ENCODE results near the gene RXFP1.

The RXFP1 gene

DNA sequence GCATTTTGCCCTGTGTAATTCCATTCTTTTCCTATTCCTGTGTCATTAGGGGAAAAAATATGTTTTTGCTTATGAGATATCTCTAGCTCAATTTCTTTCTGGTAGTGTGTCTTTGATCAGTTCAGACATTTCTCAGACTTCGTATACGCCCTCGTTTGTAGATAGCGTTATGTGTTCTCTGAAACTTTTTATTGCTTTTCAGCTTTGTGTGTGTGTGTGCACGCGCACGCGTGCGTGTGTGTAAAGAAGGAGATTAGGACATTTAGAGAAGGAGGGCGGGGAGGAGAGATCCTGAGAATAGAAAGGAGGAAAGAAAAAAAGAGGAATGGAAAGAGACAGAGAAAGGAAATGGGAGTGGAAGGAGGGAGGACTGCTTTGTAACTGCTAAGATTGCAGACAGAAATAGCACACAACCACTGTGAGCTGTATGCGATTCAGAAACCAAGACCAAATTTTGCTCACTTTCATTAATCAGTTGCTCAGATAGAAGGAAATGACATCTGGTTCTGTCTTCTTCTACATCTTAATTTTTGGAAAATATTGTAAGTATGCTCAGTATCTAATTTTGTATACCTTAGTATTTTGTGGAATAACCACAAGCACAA is at the start of gene RXFP1:
Gene RXFP1, plus strand, starts transcription at position 399 of the 605 bp plus-strand sequence. Its CDS starts 95 bp downstream, at position 494.
- no peak for DNase-seq (ENCODE audit: low read depth in 1 of 2, low spot score in 1 of 2)

DNA sequence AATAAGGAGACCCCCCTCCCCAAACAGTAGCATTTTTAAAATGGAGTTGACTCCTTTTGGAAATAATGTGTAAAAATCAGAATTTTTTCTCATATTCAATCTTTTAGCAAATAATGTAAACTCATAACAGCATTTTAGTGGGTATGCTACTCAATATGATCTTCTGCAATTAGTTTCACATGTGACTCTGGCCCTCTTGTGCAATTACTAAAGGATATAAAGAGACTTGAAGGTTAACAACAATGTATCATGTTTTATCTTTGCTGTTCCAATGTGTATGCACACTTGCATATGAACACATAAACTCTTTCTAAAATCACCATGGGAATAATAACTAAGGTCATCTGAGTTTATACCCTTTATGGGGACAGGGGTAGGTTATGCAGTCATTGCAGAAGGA is 39.9 kb upstream of the RXFP1 start:
- no peak for DNase-seq (ENCODE audit: low read depth in 1 of 2, low spot score in 1 of 2)

DNA sequence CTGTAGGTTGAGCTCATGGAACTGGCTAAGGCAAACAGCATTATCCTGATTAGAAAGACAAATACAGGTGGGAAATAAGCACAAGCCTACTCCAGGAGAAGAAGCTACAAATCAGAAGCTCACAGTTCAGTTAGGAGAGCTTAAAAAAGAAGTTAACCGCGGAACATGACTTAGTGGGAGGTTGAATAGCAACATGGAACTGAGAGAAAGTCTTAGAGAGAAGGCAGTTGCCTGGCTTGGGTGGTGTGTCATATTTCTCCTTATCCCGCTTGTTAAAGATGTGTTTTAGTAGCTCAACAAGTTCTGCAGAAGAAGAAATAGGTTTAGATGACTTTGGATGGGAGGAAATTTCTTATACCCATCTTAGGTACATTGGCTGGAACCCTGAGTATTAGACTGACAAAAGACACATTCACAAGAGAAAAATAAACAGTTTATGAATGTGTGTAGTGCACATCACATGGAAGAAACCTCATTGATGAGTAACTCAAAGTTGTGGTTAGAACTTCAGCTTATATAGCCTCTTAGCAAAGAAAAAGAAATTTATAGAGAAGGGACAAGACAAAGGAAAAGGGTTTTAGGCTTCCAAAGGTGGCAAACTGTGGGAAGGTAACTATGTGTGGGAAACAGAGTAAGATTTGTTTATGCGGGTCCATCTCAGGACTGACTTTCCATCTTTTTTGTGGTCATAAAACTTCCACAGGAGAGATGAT is 37.4 kb upstream of the RXFP1 start:
- no peak for DNase-seq (ENCODE audit: low read depth in 1 of 2, low spot score in 1 of 2)

DNA sequence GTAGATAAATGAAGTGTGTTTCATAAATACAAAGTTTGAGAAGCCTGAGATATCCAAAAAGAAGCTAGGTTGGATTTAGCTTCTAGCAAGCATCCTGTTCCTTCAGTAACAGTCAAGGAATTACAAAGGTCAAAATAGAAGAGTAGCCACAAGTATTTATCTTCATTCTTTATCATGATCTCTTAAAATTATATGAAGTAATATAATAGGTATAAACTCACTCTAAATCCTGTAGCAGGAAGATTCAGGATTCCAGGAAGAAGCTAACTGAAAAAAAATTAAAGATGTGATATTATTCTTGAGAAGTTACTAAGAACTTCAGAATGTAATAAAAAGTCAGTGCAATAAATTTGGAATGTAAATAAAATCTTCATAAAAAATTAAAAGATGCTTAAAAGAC is 31.1 kb upstream of the RXFP1 start:
- no peak for DNase-seq (ENCODE audit: low read depth in 1 of 2, low spot score in 1 of 2)

DNA sequence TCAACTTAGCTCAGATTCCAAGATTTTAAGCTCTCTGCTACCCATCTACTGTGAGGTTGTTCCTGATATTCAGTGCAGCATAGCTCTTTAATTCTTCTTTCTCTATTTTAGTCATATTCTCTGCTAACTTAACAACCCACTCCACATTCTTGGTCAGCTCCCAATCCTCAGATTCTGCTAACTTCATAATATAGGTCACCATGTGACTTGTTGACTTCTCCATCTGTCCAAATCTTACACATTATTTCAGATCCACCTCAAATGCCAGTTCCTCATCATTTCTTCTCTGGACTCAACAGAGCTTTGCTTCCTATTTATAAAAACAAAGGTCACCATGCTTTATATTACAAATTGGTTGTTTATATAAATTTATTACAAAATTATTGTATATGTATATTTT is 29.3 kb upstream of the RXFP1 start:
- no peak for DNase-seq (ENCODE audit: low read depth in 1 of 2, low spot score in 1 of 2)

DNA sequence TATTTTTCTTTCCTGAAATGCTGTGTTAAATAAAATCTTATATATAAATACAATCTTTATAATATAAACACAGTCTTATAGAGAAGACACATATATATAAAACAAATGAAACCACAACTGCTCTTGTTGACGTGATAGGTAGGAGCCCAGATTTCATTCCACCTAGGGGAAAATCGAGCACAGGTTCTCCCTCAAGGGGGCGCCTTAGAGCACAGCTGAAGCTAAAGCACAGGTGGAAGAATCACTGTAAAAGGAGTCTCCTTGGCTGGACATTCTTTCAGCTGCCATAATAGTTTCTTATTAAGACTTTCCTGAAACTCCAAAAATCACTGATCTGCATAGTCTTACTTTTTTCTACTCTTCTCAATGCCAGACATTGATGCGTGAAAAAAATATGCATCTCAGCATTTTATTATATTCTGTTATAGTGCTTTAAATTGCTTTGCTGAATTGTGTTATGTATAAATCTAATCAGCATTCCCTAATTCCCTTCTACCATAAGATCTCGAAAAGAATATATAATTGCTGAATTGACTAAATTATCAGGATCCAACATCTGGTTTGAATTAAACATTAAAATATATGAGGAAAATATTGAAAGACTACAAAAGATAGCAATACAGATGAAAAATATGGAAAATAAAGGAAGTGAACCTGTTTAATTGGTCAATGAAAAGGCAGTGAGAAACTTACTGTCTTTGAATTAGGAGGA is 25.5 kb upstream of the RXFP1 start:
- no peak for DNase-seq (ENCODE audit: low read depth in 1 of 2, low spot score in 1 of 2)

DNA sequence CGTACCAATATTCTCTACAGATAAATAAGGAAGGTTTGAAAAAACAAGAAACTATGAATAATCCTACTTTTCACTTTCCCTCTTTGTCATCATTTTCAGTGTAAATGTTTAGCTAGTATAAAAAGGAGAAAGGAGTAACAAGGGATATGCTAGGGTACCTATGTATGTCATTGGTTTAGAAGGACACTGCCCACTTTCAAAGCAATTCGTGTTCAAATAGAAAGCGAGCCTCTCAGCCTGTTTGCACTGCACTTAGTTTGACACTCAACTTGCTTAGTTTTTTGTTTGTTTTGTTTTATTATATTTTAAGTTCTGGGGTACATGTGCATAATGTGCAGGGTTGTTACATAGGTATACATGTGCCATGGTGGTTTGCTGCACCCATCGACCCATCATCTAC is 21.6 kb upstream of the RXFP1 start:
- no peak for DNase-seq (ENCODE audit: low read depth in 1 of 2, low spot score in 1 of 2)

DNA sequence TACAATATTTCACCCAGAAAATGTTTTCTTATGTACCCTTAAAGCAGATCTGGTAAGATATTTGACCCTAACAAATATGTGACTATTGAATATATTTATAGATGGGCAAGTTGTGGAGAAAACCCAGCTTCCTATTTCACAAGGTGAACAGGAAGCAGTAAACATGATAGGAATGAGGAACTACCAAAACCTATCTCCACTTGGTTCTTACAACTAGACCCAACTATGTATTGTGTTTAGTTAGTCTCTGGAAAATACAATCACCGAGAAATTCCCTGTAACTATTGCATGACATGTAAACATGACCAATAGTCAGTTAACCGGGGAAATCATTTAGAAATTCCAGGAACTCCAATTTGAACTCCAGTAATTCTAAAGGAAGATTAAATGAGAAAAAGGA is 8.4 kb upstream of the RXFP1 start:
- no peak for DNase-seq (ENCODE audit: low read depth in 1 of 2, low spot score in 1 of 2)

DNA sequence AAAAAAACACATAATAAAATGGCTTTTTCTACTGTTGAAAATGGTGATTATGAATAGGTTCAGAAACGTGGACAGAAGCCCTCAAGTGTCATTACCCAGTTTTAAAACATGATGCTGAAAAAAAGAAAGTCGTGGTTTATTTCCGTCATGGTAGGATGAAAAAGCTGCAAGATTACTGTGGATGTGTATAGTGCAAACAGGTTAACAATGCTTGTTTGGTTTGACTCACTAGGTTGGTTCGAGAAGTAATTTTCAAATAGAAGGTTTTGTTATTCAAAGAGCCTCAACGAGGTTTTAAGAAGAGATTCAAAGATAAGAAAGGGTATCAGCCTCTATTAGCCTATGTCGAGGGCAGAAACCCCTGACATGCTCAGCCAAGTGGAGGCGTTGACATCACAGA is 2.5 kb upstream of the RXFP1 start:
- DNase-seq (ENCODE audit: low read depth in 1 of 2, low spot score in 1 of 2) = no peak

DNA sequence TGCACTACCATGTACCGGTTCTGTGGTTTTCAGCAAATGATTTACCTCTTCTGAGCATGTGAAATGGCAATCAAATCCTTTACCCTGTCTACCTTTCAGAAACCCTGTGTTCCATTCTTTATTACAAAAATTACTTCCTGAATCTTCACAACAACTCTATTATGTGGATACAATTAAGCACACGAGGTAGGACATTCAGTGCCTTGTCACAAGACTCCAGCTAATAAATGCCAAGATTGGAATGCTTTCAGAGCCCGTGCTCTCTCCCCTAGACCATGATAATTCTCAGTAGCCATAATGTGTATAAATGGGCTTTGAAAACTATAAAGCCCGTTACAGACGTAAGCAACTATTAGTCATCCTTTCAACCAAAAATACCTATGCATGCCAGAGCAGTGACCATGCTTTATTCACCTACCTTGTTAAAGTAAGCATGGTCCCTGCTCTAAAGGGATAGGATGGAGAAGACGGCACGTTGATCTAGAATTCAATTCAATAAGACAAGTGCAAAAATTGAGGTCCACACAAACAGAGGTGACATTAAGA is 2.4 kb downstream of the RXFP1 start:
- DNase-seq (ENCODE audit: low read depth in 1 of 2, low spot score in 1 of 2) = no peak

DNA sequence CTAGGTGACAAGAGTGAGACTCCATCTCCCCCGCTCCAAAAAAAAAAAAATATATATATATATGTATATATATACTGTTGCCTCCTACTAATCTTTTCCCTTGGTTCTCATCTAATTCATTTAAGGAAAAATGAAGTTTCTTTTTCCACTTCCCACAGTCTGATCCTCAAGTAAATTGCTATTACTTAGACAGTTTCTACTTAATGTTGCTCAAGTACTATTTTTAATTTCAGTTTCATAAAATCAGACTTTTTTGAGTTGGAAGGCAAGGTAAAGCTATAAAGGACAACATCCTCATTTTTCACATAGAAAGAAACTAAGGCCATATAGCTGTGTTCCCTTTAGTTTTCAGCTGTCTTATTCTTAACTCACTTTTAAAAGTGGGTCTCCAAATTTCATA is 5.8 kb downstream of the RXFP1 start:
- no peak for DNase-seq (ENCODE audit: low read depth in 1 of 2, low spot score in 1 of 2)

DNA sequence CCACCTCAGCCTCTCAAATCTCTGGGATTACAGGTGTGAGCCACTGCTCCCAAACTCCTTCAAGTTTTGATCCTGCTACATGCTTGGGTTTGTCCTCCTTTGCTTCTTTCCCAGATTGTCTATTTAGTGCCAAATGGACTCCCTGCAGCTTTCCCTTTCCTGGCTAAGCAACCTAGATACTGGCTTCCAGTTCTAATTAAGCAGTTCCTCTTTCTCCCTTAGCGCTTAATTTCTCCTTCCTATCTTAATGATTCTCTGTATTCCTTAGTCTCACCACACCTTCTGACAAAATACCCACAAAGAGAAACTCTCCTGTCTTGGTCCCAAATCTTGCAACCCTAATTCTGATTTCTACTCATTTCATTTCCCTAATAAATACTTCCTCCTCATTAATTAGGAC is 7.8 kb downstream of the RXFP1 start:
- DNase-seq (ENCODE audit: low read depth in 1 of 2, low spot score in 1 of 2) = no peak

DNA sequence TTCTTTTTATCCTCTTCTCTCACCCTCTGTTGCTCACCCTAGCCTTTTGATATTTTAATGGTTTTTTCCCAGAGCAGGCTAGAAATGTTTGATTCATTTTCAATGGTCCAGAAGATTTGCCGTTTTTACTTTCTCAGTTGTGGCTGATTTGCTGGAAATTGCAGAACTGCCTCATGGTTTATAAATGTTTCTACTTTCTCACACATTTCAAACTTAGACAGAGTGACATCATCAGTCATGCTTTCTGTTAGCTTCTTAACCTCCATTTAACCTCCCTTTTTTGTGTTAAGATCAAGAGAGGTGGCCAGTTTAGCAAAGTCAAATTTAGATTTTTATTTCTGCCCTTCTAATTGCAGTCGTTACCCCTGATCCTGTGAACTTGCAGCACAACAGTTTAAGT is 8.7 kb downstream of the RXFP1 start:
- DNase-seq (ENCODE audit: low read depth in 1 of 2, low spot score in 1 of 2) = no peak

DNA sequence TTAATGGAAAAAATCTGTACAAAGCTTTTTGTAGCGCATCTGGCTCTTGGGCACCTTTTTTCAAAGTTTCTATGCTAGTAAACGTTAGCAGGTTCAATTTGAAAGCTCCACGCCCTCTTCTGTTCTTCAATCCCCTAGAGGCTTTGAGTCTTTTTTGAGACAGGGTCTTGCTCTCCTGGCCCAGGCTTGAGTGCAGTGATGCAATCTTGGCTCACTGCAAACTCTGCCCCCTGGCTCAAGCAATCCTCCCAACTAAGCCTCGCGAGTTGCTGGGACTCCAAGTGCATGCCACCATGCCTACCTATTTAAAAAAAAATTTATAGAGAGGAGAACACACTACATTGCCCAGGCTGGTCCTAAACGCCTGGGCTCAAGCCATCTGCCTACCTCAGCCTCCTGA is 9.2 kb downstream of the RXFP1 start:
- no peak for DNase-seq (ENCODE audit: low read depth in 1 of 2, low spot score in 1 of 2)

DNA sequence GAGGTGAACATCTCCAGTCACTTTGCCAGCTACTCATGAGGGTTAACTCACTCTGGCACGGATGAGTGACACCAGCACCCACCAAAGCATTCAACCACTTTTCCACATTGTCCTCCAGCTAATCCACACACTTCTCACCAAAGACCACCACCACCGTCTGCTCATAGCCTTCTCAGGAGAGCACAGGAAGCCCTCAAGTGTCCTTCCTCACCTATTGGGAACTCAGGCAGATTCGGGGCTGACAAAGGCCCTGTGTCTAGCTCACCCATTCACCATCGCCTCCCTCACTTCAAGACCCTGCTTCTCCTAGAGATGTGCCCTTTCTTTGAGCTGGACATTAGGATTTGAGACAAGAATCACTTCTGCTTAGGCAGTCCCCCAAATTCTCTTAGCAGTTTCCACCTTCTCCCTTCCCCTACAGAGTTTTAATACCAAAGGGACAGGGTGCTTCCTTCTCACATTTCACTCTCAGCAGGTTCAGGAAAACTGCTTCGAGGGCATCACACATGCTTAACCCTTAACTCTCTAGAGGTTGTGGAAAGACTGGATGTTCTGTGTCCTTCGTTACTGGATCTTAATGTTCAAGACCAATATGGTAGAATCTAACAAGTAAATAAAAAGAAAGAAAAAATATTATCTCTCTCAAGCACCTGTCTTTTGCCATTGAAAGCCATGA is 11.0 kb downstream of the RXFP1 start:
- DNase-seq (ENCODE audit: low read depth in 1 of 2, low spot score in 1 of 2) = no peak

DNA sequence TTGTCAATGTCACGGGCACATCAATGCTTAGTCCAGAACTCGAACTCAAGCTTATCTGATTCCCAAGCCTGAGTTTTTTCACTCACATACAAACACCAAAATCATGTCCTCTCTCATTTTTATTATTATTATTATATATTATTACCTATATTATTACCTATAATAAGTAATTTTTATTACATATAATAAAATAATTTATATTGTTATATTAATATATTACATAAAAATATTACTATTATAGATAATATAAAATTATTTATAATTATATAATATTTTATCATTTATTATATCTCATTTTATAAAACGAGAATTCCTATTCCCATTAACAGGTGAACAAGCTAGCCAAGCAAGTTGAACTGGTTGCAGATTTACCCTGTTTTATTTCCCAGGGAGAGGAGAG is 13.0 kb downstream of the RXFP1 start:
- DNase-seq (ENCODE audit: low read depth in 1 of 2, low spot score in 1 of 2) = no peak

DNA sequence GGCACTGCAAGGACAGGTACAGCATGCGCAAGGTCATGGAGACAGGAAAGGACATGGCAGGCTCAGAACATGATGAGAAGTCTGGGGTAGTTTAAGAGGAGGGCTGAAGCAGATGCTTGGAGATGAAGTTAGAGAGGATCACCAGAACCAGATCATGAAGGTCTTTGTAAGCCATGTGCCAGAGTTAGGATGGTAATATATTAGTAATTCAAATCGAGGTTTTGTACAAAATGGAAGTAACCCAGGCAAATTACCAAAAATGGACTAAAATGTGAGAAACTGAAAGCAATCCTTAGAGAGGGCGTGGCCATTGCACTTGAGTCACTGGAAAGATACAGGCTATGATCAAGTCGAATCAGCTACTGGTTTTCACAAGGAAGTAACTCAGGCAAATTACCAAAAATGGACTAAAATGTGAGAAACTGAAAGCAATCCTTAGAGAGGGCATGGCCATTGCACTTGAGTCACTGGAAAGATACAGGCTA is 13.5 kb downstream of the RXFP1 start:
- no peak for DNase-seq (ENCODE audit: low read depth in 1 of 2, low spot score in 1 of 2)

DNA sequence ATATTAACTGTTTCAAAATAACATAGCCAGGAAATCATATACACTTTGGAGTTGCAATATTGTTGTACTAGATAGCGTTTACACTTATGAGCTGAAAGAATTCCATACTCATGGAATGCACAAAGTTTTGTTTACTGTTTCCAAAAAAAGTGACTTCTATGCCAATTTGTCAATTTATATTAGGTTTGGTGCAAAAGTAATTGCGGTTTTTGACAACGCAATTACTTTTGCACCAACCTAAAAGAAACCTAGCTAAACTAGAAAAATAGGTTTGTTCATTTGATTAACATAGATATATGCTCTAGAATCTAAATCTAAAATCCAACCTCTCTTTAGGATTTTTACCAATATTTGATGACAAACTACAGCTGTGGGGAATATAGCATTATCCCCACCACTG is 15.2 kb downstream of the RXFP1 start:
- DNase-seq (ENCODE audit: low read depth in 1 of 2, low spot score in 1 of 2) = no peak

DNA sequence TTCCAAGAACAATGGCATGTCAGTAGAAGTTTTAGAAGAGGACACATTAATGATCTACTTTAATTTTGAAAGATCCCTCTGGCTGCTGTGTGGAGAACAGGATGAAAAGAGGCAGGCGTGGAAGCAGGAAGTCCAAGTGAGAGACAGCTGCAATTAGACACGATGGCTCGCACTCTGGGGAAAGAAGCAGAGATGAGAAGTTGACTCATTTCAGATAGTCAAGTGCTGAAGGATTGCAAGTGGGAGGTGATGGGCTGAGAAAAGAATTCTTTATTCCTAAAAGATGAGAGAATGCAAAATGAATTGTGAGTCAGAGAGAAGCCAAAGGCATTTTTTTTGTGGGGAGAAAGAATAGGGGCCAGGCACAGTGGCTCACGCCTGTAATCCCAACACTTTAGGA is 16.5 kb downstream of the RXFP1 start:
- no peak for DNase-seq (ENCODE audit: low read depth in 1 of 2, low spot score in 1 of 2)

DNA sequence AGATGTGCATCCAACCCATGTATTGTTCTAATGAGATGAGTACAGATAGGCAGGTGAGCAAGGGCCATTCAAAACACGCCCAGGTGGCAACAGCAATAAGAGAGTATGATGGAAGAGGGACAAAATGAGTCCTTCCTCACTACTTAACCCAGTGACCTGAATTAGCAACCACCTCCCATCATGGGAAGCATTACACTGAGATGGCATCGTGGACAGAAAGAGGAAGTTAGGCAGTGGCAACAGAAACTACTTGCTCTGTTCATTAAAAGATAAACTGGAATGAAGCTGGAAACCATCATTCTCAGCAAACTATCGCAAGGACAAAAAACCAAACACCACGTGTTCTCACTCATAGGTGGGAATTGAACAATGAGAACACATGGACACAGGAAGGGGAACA is 17.2 kb downstream of the RXFP1 start:
- no peak for DNase-seq (ENCODE audit: low read depth in 1 of 2, low spot score in 1 of 2)

DNA sequence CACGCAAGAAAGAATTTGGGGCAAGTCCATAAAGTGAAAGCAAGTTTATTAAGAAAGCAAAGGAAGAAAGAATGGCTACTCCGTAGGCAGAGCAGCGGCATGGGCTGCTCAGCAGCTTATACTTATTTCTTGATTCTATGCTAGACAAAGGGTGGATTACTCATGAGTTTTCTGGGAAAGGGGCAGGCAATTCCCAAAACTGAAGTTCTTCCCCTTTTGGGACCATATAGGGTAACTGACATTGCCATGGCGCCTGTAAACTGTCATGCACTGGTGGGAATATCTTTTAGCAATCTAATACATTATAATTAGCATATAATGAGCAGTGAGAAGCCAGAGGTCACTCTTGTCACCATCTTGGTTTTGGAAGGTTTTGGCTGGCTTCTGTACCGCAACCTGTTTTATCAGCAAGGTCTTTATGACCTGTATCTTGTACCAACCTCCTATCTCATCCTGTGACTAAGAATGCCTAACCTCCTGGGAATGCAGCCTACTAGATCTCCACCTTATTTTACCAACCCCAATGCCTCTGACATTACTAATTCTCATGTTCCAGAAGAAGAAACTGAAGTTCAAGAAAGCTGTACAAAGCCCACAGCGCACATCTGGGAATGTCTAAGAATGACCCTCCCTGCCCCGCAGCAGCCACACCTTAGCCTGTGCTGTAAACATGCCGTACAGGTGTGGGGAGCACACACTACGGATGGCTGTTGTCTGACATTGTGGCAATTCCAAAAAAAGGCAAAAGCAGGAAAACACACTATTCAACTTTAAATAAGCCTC is 18.6 kb downstream of the RXFP1 start:
- no peak for DNase-seq (ENCODE audit: low read depth in 1 of 2, low spot score in 1 of 2)
